ENCODE data around the gene LRRC8A.

LRRC8A gene

GRCh38 chr9:128910906-128911305, 29.0 kb downstream of the LRRC8A start:
- Mint-ChIP-seq H3K27me3 (no peaks in the 10 kb centered on the region), H3K9me3 (no peaks in the 10 kb centered on the region), H3K4me1 (peaks cover 30% of the 10 kb centered on the region), H3K27ac (ENCODE audit: low read depth) (no peak overlapping the region), H3K36me3 (ENCODE audit: insufficient read depth) (peaks cover 19% of the 10 kb centered on the region), H3K4me3 (no peak overlapping the region)
- DNase-seq (ENCODE audit: low spot score in 2 of 2), result no peak
- no peak for ATAC-seq (replicated peaks; ENCODE audit: extremely low read depth, poor library complexity, severe bottlenecking)

- DNase-seq (ENCODE audit: low spot score in 2 of 2), result no peak
- no peaks in the 10 kb centered on the region for H3K27me3 Mint-ChIP-seq
- no peaks in the 10 kb centered on the region for H3K9me3 Mint-ChIP-seq
- H3K27ac Mint-ChIP-seq (ENCODE audit: low read depth), result peak overlapping the region; percentile 89
- H3K4me1 Mint-ChIP-seq, result peaks cover 30% of the 10 kb centered on the region
- no peak overlapping the region for H3K4me3 Mint-ChIP-seq
- ATAC-seq (replicated peaks; ENCODE audit: extremely low read depth, poor library complexity, severe bottlenecking), result no peak
- peaks cover 25% of the 10 kb centered on the region for H3K36me3 Mint-ChIP-seq (ENCODE audit: insufficient read depth)
Measured at GRCh38 chr9:128911529-128912035, 29.6 kb downstream of the LRRC8A start.

- H3K27ac Mint-ChIP-seq (ENCODE audit: low read depth), result peak overlapping the region; percentile 89
- ATAC-seq (replicated peaks; ENCODE audit: extremely low read depth, poor library complexity, severe bottlenecking), result no peak
Measured at GRCh38 chr9:128912270-128912853, 30.4 kb downstream of the LRRC8A start.

GRCh38 chr9:128913048-128913900, 31.3 kb downstream of the LRRC8A start:
- H3K36me3 Mint-ChIP-seq (ENCODE audit: insufficient read depth), result peaks cover 34% of the 10 kb centered on the region
- peak overlapping the region; percentile 89 for H3K27ac Mint-ChIP-seq (ENCODE audit: low read depth)
- DNase-seq (ENCODE audit: low spot score in 2 of 2) (no peak), ATAC-seq (replicated peaks; ENCODE audit: extremely low read depth, poor library complexity, severe bottlenecking) (no peak)
- H3K9me3 Mint-ChIP-seq, result no peaks in the 10 kb centered on the region
- no peaks in the 10 kb centered on the region for H3K27me3 Mint-ChIP-seq
- peaks cover 25% of the 10 kb centered on the region for H3K4me1 Mint-ChIP-seq
- H3K4me3 Mint-ChIP-seq, result peak overlapping the region; percentile 52

More at GRCh38 chr9:128912270-128912853, 30.4 kb downstream of the LRRC8A start:
- no peaks in the 10 kb centered on the region for H3K9me3 Mint-ChIP-seq
- no peak for DNase-seq (ENCODE audit: low spot score in 2 of 2)
- H3K4me3 Mint-ChIP-seq, result peak overlapping the region; percentile 52
- peaks cover 28% of the 10 kb centered on the region for H3K4me1 Mint-ChIP-seq
- H3K27me3 Mint-ChIP-seq, result no peaks in the 10 kb centered on the region
- H3K36me3 Mint-ChIP-seq (ENCODE audit: insufficient read depth), result peaks cover 29% of the 10 kb centered on the region

DNA sequence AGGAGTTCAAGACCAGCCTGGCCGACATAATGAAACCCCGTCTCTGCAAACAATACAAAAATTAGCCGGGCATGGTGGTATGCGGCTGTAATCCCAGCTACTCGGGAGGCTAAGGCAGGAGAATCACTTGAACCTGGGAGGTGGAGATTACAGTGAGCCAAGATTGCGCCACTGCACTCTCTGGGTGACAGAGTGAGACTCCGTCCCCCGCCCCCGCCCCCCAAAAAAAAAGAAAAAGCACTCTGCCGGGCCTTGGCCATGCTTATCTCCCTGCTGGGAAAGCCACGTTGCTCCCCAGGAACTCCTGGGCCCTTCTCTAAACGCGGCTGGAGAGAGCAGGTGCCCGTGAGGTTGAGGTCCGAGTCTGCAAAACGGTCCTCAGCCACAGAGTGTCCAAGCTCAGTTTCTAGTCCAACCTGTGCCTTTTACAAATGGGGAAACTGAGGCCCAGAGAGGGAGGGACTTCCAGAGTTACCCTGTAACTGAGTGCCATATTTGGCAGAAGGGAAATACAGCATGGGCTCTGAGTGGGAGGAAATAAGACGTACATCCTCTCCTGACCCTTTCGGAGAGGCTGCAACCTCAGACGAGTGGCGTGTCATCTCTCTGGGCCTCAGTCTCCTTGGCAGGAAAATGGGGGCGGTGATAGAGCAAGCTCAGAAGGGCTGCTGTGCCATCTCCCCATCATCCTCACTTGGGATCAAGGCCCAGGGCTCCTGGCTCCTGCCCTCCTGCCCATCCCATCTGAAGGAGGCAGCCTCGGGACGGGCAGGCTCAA, 32.3 kb downstream of the LRRC8A start:
- ATAC-seq (replicated peaks; ENCODE audit: extremely low read depth, poor library complexity, severe bottlenecking), result no peak
- Mint-ChIP-seq H3K9me3 (no peaks in the 10 kb centered on the region), H3K36me3 (ENCODE audit: insufficient read depth) (peaks cover 33% of the 10 kb centered on the region), H3K27me3 (no peaks in the 10 kb centered on the region), H3K4me3 (no peak overlapping the region), H3K27ac (ENCODE audit: low read depth) (no peak overlapping the region), H3K4me1 (peaks cover 25% of the 10 kb centered on the region)
- no peak for DNase-seq (ENCODE audit: low spot score in 2 of 2)

DNA sequence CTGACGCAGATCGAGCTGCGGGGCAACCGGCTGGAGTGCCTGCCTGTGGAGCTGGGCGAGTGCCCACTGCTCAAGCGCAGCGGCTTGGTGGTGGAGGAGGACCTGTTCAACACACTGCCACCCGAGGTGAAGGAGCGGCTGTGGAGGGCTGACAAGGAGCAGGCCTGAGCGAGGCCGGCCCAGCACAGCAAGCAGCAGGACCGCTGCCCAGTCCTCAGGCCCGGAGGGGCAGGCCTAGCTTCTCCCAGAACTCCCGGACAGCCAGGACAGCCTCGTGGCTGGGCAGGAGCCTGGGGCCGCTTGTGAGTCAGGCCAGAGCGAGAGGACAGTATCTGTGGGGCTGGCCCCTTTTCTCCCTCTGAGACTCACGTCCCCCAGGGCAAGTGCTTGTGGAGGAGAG, 34.3 kb downstream of the LRRC8A start:
- no peaks in the 10 kb centered on the region for H3K27me3 Mint-ChIP-seq
- peaks cover 33% of the 10 kb centered on the region for H3K36me3 Mint-ChIP-seq (ENCODE audit: insufficient read depth)
- peaks cover 20% of the 10 kb centered on the region for H3K4me1 Mint-ChIP-seq
- H3K4me3 Mint-ChIP-seq, result no peak overlapping the region
- peak overlapping the region; percentile 25 for H3K27ac Mint-ChIP-seq (ENCODE audit: low read depth)
- ATAC-seq (replicated peaks; ENCODE audit: extremely low read depth, poor library complexity, severe bottlenecking) (no peak), DNase-seq (ENCODE audit: low spot score in 2 of 2) (no peak)
- no peaks in the 10 kb centered on the region for H3K9me3 Mint-ChIP-seq

GRCh38 chr9:128916745-128917144, 34.8 kb downstream of the LRRC8A start:
- Mint-ChIP-seq H3K9me3 (no peaks in the 10 kb centered on the region), H3K27me3 (no peaks in the 10 kb centered on the region), H3K4me3 (no peak overlapping the region), H3K4me1 (peaks cover 20% of the 10 kb centered on the region), H3K27ac (ENCODE audit: low read depth) (no peak overlapping the region), H3K36me3 (ENCODE audit: insufficient read depth) (peaks cover 33% of the 10 kb centered on the region)
- no peak for ATAC-seq (replicated peaks; ENCODE audit: extremely low read depth, poor library complexity, severe bottlenecking)
- DNase-seq (ENCODE audit: low spot score in 2 of 2), result no peak

GRCh38 chr9:128917151-128917849, 35.4 kb downstream of the LRRC8A start:
- no peak for ATAC-seq (replicated peaks; ENCODE audit: extremely low read depth, poor library complexity, severe bottlenecking)
- no peaks in the 10 kb centered on the region for H3K27me3 Mint-ChIP-seq
- H3K27ac Mint-ChIP-seq (ENCODE audit: low read depth), result no peak overlapping the region
- no peak overlapping the region for H3K4me3 Mint-ChIP-seq
- peaks cover 33% of the 10 kb centered on the region for H3K36me3 Mint-ChIP-seq (ENCODE audit: insufficient read depth)
- peaks cover 15% of the 10 kb centered on the region for H3K4me1 Mint-ChIP-seq
- H3K9me3 Mint-ChIP-seq, result no peaks in the 10 kb centered on the region
- no peak for DNase-seq (ENCODE audit: low spot score in 2 of 2)

GRCh38 chr9:128918921-128919320, 37.0 kb downstream of the LRRC8A start:
- Mint-ChIP-seq H3K27ac (ENCODE audit: low read depth) (peak overlapping the region; percentile 59), H3K4me1 (no peaks in the 10 kb centered on the region), H3K4me3 (no peak overlapping the region), H3K36me3 (ENCODE audit: insufficient read depth) (peaks cover 29% of the 10 kb centered on the region), H3K27me3 (no peaks in the 10 kb centered on the region), H3K9me3 (no peaks in the 10 kb centered on the region)
- no peak for ATAC-seq (replicated peaks; ENCODE audit: extremely low read depth, poor library complexity, severe bottlenecking)
- no peak for DNase-seq (ENCODE audit: low spot score in 2 of 2)

GRCh38 chr9:128919402-128920089, 37.6 kb downstream of the LRRC8A start:
- Mint-ChIP-seq H3K4me3 (no peak overlapping the region), H3K4me1 (no peaks in the 10 kb centered on the region), H3K27ac (ENCODE audit: low read depth) (peak overlapping the region; percentile 59), H3K9me3 (no peaks in the 10 kb centered on the region), H3K36me3 (ENCODE audit: insufficient read depth) (peaks cover 29% of the 10 kb centered on the region), H3K27me3 (no peaks in the 10 kb centered on the region)
- DNase-seq (ENCODE audit: low spot score in 2 of 2), result no peak
- ATAC-seq (replicated peaks; ENCODE audit: extremely low read depth, poor library complexity, severe bottlenecking), result no peak

GRCh38 chr9:128920381-128921058, 38.6 kb downstream of the LRRC8A start, which contains the start of gene PHYHD1:
Gene PHYHD1, plus strand, starts transcription at chr9:128920982. Its CDS starts 1,342 bp downstream, at chr9:128922324.
- H3K27ac Mint-ChIP-seq (ENCODE audit: low read depth), result no peak within 1 kb of the TSS
- H3K36me3 Mint-ChIP-seq (ENCODE audit: insufficient read depth), result peaks cover 29% of the 10 kb centered on the region
- H3K4me3 Mint-ChIP-seq, result no peak within 1 kb of the TSS
- no peak for ATAC-seq (replicated peaks; ENCODE audit: extremely low read depth, poor library complexity, severe bottlenecking)
- H3K27me3 Mint-ChIP-seq, result no peaks in the 10 kb centered on the region
- H3K9me3 Mint-ChIP-seq, result no peaks in the 10 kb centered on the region
- H3K4me1 Mint-ChIP-seq, result no peaks in the 10 kb centered on the region
- DNase-seq (ENCODE audit: low spot score in 2 of 2), result no peak

Measured in central memory CD8-positive, alpha-beta T cell (primary cell).